GM13977 (cell line): ENCODE measurements around the gene PDE1C.

Experiments
- DNase-seq: peaks from one replicate; pipeline ENCODE4 v3.0.0; 2012; ENCODE audit warnings: low spot score
- in situ Hi-C: fragments of 300-500 bp; cut with MboI; formaldehyde crosslinking; loops from one replicate; pipeline ENCODE4 v1.12.0; 2022; ENCODE audit warnings: low sequenced_read_pairs, low pct_unique_long_range_greater_than_20kb, mixed read lengths, inconsistent platforms; ENCODE audit not compliant: unreplicated experiment
- TF ChIP-seq, protein P1 (sequence below): IDR thresholded peaks from 2 replicates; pipeline ENCODE4 v1.5.1; 2012; ENCODE audit warnings: mild to moderate bottlenecking, control low read depth; ENCODE audit not compliant: insufficient read depth; ENCODE audit errors: extremely low read depth, missing control alignments

PDE1C gene

DNA sequence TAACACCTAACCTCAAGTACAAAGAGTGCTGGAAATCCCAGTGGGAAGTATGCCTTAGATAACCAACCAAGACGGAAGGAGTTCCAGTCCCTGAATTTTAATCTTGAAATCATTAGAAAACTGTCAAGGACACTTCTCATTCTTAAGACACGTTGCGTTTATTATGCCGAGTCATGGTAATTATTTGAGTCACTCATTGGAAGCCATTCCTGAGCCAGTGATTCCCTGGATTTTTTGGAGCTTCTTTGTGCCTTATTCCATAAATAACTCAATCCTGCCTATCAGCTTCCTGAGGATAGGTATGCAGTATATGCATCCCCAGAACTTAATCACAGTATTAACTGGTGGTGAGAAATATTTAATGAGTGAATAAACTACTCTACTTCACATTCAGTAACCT is 305.7 kb downstream of the PDE1C start:
- in situ Hi-C loops: no loop called here
- TF ChIP-seq, protein P1, sequence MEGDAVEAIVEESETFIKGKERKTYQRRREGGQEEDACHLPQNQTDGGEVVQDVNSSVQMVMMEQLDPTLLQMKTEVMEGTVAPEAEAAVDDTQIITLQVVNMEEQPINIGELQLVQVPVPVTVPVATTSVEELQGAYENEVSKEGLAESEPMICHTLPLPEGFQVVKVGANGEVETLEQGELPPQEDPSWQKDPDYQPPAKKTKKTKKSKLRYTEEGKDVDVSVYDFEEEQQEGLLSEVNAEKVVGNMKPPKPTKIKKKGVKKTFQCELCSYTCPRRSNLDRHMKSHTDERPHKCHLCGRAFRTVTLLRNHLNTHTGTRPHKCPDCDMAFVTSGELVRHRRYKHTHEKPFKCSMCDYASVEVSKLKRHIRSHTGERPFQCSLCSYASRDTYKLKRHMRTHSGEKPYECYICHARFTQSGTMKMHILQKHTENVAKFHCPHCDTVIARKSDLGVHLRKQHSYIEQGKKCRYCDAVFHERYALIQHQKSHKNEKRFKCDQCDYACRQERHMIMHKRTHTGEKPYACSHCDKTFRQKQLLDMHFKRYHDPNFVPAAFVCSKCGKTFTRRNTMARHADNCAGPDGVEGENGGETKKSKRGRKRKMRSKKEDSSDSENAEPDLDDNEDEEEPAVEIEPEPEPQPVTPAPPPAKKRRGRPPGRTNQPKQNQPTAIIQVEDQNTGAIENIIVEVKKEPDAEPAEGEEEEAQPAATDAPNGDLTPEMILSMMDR: no peak
- no peak for DNase-seq

GRCh38 chr7:31763548-31763947 is 306.7 kb downstream of the PDE1C start:
- TF ChIP-seq, protein P1: peak; percentile 22
- no peak for DNase-seq
- in situ Hi-C loops: no loop called here

DNA sequence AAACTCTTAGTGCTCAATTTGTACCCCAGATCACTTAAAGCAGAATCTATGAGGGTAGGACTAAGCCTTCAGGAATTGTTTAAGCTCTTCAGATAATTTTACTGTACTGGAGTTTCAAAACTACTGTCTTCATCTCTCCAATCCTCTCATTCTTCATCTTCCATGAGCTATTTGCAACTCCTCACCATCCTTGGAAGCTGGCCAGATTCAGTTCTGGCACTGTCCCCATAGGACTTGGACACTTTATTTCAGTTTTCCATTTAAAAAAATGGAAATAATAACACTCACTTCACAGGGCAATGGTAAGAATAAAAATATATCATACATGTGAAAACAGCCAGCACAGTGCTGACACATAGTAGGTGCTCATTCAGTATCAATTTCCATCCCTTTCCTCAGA is 308.6 kb downstream of the PDE1C start:
- DNase-seq: no peak
- in situ Hi-C loops: no loop called here
- TF ChIP-seq, protein P1: no peak

DNA sequence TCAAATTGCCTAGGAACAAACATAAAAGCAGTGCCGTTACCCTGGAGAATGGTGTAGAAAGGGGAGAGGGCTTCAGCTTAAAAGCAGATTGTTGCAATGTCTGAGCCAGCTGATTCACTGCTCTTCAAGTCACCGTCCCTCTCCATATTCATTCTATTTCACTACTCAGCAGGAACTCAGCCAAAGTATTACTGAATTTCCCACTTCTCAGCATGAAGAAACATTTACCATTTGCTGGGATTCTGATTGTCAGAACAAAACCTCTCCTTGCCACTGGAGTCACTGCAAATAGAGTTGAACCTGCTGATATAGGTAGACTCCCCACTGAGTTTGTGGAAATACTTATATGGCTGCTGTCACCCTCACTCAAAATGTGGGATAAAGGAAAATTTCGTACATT is 311.5 kb downstream of the PDE1C start:
- no peak for DNase-seq
- in situ Hi-C loops: no loop called here
- TF ChIP-seq, protein P1: no peak

- DNase-seq: no peak
- TF ChIP-seq, protein P1: no peak
- in situ Hi-C loops: no loop called here
Observed at GRCh38 chr7:31751726-31752125, 318.5 kb downstream of the PDE1C start.

DNA sequence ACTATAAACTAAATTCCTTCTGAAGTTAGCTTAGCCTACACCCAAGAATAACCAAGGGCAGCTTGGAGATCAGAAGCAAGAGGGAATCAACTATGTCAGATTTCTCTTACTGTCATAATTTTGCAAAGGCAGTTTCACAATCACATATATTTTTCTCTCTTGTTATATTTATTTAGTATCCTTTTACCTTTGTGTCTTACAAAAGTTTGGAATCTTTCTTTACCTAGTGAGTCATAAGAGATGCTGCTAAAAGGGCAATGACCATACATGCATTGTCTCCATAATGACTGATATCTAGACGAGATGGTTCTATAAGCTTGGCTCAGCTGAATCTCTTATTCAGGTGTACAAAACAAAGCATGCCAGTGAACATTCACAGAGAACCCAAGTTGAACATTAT is 322.1 kb downstream of the PDE1C start:
- DNase-seq: no peak
- TF ChIP-seq, protein P1: no peak
- in situ Hi-C loops: loop anchor here (25.0 kb wide), 2 partner anchors 311 to 589 kb away; no protein-coding TSS in a partner anchor

DNA sequence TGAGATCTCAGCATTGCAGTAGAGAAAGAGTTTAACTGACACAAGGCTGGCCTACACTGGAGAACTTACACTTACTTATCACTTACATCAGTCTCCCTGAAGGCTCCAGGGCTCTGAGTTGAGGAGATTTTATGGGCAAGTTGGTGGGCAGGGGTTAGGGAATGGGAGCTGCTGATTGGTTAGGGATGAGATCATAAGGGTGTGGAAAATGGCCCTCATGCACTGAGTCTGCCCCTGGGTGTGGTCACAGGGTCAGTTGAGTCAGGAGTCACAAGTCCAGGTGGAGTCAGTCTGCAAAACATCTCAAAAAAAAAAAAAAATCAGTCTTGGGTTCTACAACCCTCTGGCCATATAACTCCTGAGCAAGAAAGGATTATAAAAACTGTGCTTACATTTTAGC is 322.7 kb downstream of the PDE1C start:
- DNase-seq: no peak
- TF ChIP-seq, protein P1: no peak
- in situ Hi-C loops: loop anchor here (25.0 kb wide), 2 partner anchors 310 to 590 kb away; no protein-coding TSS in a partner anchor
